Left lung (tissue), 10 donors: ENCODE measurements around the gene CTDNEP1. TPM values are rescaled to one million over a fixed set of nuclear protein-coding genes. Genes with fewer than 3 reads are reported as not detected.

ENCODE experiments used
- ATAC-seq: fragments of 200-7000 bp; cut with Tn5 transposase; one replicate; pipeline ENCODE4 v1.9.1; 2020; ENCODE audit warnings: moderate library complexity
- DNase-seq, 4 donors: peaks; one replicate each; pipeline ENCODE4 v3.0.0-alpha.2; 2013 to 2020
- H3K27ac ChIP-seq, 2 donors: fragments of 200-600 bp; sonication (generic) in 1 of 2; one replicate each; pipeline versions ENCODE4 v1.5.0 to v1.8.0; 2020 to 2021
- H3K27me3 ChIP-seq, 2 donors: fragments of 200-600 bp; sonication (generic) in 1 of 2; one replicate each; pipeline versions ENCODE4 v1.5.0 to v1.8.0; 2020 to 2021
- H3K36me3 ChIP-seq, 2 donors: fragments of 200-600 bp; sonication (generic) in 1 of 2; one replicate each; pipeline versions ENCODE4 v1.5.0 to v1.8.0; 2020 to 2021
- H3K4me1 ChIP-seq, 2 donors: fragments of 200-600 bp; one replicate each; pipeline ENCODE4 v1.8.0; 2021
- H3K4me3 ChIP-seq, 2 donors: fragments of 200-600 bp; sonication (generic) in 1 of 2; one replicate each; pipeline versions ENCODE4 v1.5.0 to v1.8.0; 2020 to 2021; ENCODE audit warnings: mild to moderate bottlenecking in 1 of 2
- H3K9me3 ChIP-seq, 2 donors: fragments of 200-600 bp; sonication (generic) in 1 of 2; one replicate each; pipeline versions ENCODE4 v1.5.0 to v1.8.0; 2020 to 2021
- intact Hi-C, 2 donors: fragments of 100-400 bp; cut with DNase I; formaldehyde crosslinking; loops; one replicate each; pipeline versions ENCODE4 v1.11.2 to v1.14.2; 2022
- polyA plus RNA-seq, 6 donors: library from polyadenylated mRNA; unstranded; fragments of 120-200 nt; gene quantifications; one replicate each; pipeline ENCODE4 v1.2.1, GENCODE V29; 2013; ENCODE audit not compliant: insufficient read length in 6 of 6
- total RNA-seq, 2 donors: library from RNA; stranded (reverse); fragmentation: NEBNext Ultra II Directional; extraction: Animal tissue kit (Norgen Biotek cat#: 25700); gene quantifications; one replicate each; pipeline ENCODE4 v1.2.1, GENCODE V29; 2021
- TF ChIP-seq, protein P1 (sequence below), 2 donors: fragments of 200-600 bp; sonication (generic) in 1 of 2; IDR thresholded peaks; one replicate each; pipeline versions ENCODE4 v1.5.0 to v1.8.0; 2021; ENCODE audit warnings: antibody characterized with exemption in 2 of 2
- donor health status: DM: no; HTN: yes; CAD: no.
- donor health status: DM: no; HTN: no; CAD: no.

CTDNEP1 gene
- total and polyA plus RNA-seq, 8 donors = 133 to 171 (median 146) TPM

DNA sequence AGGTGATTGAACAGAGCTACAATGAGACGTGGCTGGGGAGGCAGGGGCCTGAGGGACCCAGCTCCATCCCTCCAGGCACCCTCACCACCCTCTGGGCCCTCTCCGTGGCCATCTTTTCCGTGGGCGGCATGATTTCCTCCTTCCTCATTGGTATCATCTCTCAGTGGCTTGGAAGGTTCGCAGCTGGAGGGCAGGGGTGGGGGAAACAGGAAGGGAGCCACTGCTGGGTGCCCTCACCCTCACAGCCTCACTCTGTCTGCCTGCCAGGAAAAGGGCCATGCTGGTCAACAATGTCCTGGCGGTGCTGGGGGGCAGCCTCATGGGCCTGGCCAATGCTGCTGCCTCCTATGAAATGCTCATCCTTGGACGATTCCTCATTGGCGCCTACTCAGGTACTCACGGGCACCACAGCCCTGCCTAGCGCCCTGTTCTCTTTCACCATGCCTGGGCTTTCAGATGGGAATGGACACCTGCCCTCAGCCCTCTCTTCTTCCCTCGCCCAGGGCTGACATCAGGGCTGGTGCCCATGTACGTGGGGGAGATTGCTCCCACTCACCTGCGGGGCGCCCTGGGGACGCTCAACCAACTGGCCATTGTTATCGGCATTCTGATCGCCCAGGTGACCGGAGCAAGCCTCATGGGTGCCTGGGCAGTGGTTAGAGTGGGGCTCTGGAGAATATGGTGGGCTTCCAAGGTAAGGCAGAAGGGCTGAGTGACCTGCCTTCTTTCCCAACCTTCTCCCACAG is 32.1 kb upstream of the CTDNEP1 start:
- TF ChIP-seq, protein P1, sequence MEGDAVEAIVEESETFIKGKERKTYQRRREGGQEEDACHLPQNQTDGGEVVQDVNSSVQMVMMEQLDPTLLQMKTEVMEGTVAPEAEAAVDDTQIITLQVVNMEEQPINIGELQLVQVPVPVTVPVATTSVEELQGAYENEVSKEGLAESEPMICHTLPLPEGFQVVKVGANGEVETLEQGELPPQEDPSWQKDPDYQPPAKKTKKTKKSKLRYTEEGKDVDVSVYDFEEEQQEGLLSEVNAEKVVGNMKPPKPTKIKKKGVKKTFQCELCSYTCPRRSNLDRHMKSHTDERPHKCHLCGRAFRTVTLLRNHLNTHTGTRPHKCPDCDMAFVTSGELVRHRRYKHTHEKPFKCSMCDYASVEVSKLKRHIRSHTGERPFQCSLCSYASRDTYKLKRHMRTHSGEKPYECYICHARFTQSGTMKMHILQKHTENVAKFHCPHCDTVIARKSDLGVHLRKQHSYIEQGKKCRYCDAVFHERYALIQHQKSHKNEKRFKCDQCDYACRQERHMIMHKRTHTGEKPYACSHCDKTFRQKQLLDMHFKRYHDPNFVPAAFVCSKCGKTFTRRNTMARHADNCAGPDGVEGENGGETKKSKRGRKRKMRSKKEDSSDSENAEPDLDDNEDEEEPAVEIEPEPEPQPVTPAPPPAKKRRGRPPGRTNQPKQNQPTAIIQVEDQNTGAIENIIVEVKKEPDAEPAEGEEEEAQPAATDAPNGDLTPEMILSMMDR (IDR thresholded peaks at IDR 0.05) = no peak
- ATAC-seq (no peak), DNase-seq (no peak)
- Histone ChIP-seq H3K27me3 (peaks cover 0 to 58% of the 10 kb centered on the region in 2 donors), H3K4me1 (peaks cover 17 to 24% of the 10 kb centered on the region in 2 donors), H3K27ac (no peak overlapping the region), H3K4me3 (no peak overlapping the region), H3K9me3 (no peaks in the 10 kb centered on the region), H3K36me3 (no peaks in the 10 kb centered on the region)
- intact Hi-C loops = no loop called here

DNA sequence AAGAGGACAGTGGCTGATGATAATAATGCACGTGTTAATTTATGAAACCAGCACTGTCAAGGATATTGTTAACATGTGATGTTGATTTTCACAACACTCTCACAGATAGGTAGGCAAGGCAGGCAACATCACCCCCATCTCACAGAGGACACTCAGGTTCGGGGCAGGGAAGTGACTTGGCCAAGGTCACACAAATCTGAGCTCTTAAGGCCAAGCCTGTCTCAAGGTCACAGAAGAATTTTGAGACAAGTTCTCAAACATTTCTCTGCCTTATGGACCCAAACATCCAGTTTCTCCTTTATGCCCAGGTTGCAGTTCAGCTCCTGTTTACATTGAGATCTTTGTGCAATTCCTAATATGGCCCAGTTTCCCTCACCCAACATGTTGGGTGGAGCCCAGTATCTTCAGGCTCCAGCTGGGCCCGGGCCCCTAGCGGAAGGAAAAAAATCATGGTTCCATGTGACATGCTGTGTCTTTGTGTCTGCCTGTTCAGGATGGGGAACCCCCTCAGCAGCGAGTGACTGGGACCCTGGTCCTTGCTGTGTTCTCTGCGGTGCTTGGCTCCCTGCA is 31.3 kb upstream of the CTDNEP1 start:
- intact Hi-C loops = no loop called here
- H3K27ac ChIP-seq = no peak overlapping the region

DNA sequence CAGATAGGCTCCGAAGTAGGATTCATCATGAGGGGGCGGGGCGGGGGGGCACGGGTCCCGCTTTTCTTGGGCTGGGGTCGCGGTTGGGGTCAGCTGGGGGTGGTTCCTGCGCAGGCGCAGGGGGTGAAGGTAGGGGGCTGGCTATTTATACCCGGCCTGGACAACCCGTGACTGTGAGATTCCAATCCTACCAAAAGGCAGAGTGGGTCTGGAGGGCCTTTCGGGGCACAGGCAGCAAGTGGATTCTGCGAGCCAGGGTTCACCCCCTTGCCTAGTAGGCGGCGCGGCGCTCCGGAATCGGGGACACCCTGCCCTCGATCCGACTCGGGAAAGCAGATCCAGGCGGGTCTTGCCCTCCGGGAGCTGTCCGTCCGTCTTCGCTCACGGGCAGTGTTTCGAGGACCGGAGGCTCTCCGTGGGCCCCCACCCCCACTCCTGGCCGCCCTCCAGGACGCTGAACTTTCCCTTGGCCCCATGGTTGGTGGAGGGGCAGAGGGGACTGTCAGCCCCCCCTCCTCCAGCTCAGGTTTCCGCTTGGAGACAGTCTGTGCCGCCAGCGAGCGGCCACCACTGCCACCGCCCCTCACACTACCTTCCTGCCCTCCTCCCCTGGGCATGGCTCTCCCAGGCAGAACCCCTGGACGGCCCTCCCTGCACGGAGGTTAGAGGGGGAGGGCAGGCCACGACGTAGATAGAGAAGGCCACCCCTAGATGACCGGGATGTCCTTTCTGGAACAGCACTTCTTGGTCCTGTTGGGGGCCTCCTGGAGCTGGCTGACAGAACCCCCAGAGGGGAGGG is 30.6 kb upstream of the CTDNEP1 start:
- Histone ChIP-seq H3K9me3 (no peaks in the 10 kb centered on the region), H3K4me1 (peaks cover 17 to 24% of the 10 kb centered on the region in 2 donors), H3K36me3 (no peaks in the 10 kb centered on the region), H3K27ac (no peak overlapping the region), H3K27me3 (peaks cover 0 to 45% of the 10 kb centered on the region in 2 donors), H3K4me3 (peak overlapping the region; percentile 31 to 46)
- TF ChIP-seq, protein P1 (IDR thresholded peaks at IDR 0.05) = no peak
- ATAC-seq = no peak
- intact Hi-C loops = no loop called here
- DNase-seq = no peak

More for the DNA sequence above, 31.3 kb upstream of the CTDNEP1 start:
- no peaks in the 10 kb centered on the region for H3K9me3 ChIP-seq
- TF ChIP-seq, protein P1 (IDR thresholded peaks at IDR 0.05) = no peak
- ATAC-seq (no peak), DNase-seq (no peak)
- H3K4me1 ChIP-seq = peaks cover 17 to 24% of the 10 kb centered on the region in 2 donors
- H3K36me3 ChIP-seq = no peaks in the 10 kb centered on the region
- peaks cover 0 to 52% of the 10 kb centered on the region in 2 donors for H3K27me3 ChIP-seq
- no peak overlapping the region for H3K4me3 ChIP-seq

DNA sequence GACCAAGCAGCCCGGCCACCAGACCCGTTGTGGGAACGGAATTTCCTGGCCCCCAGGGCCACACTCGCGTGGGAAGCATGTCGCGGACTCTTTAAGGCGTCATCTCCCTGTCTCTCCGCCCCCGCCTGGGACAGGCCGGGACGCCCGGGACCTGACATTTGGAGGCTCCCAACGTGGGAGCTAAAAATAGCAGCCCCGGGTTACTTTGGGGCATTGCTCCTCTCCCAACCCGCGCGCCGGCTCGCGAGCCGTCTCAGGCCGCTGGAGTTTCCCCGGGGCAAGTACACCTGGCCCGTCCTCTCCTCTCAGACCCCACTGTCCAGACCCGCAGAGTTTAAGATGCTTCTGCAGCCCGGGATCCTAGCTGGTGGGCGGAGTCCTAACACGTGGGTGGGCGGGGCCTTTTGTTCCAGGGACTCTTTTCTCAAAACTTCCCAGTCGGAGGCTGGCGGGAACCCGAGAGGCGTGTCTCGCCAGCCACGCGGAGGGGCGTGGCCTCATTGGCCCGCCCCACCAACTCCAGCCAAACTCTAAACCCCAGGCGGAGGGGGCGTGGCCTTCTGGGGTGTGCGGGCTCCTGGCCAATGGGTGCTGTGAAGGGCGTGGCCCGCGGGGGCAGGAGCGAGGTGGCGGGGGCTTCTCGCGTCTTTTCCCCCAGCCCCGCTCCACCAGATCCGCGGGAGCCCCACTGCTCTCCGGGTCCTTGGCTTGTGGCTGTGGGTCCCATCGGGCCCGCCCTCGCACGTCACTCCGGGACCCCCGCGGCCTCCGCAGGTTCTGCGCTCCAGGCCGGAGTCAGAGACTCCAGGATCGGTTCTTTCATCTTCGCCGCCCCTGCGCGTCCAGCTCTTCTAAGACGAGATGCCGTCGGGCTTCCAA is 29.8 kb upstream of the CTDNEP1 start, which contains the start of gene SLC2A4:
Gene SLC2A4, plus strand, starts transcription at position 645 of the 879 bp plus-strand sequence. Its CDS starts 217 bp downstream, at position 862.
- ATAC-seq = peak; percentile 94
- H3K4me1 ChIP-seq = peaks cover 17 to 24% of the 10 kb centered on the region in 2 donors
- H3K36me3 ChIP-seq = no peaks in the 10 kb centered on the region
- H3K27ac ChIP-seq = peak within 1 kb of the TSS; percentile 62 to 65
- H3K27me3 ChIP-seq = peaks cover 0 to 39% of the 10 kb centered on the region in 2 donors
- peak within 1 kb of the TSS; percentile 31 to 46 for H3K4me3 ChIP-seq
- intact Hi-C loops = no loop called here
- DNase-seq = peak; percentile 77 to 96 (median 94)
- no peaks in the 10 kb centered on the region for H3K9me3 ChIP-seq
- TF ChIP-seq, protein P1 (IDR thresholded peaks at IDR 0.05) = no peak
